T47D (cell line): ENCODE data around the gene JAM3.

Experiments
- DNase-seq, 2 experiments: peaks; one replicate each; pipeline versions ENCODE4 v3.0.0 to v3.0.0-alpha.2; 2011 to 2012; ENCODE audit warnings: low read depth in 1 of 2, low spot score in 1 of 2
- JUND ChIP-seq: IDR thresholded peaks from 2 replicates; pipeline ENCODE4 v1.6.1; 2012; ENCODE audit warnings: low read depth
- in situ Hi-C: cut with HindIII; loops from 2 replicates; pipeline ENCODE4 v1.10.0; 2016; ENCODE audit warnings: low sequenced_read_pairs, low pct_unique_long_range_greater_than_20kb

Gene JAM3

DNA sequence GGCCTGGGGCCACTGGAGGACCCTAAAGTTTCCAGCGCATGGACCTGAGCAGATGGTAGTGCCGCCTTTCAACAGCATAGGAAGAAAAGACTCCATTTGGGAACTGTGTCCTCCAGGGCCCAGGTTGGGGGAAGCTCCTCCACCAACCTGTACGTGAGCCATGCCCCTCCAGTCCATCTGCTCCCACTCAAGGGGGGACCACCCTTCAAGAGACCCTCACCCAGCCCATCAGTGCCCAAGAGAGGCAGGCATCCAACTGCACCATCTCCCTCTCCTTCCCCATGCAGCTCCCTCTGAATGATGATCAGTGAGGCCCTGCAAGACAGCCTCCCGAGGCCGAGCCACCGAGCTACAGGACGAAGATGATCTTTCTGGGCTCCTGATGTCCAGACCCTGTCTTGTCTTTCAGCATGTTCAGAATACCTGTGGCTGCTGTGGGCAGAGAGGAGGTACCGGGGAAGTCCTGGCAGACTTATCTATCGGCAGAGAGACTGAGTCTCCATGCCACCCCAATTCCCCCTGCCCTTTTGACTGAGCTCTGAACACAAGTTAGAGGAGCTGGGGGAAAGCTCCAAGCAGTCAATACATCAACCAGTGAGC lies 25.0 kb upstream of the JAM3 start:
- in situ Hi-C loops = no loop called here
- no peak for DNase-seq
- no peak for TF ChIP-seq JUND

GRCh38 chr11:134044514-134045284 lies 24.2 kb upstream of the JAM3 start:
- in situ Hi-C loops = no loop called here
- DNase-seq = no peak
- no peak for TF ChIP-seq JUND

DNA sequence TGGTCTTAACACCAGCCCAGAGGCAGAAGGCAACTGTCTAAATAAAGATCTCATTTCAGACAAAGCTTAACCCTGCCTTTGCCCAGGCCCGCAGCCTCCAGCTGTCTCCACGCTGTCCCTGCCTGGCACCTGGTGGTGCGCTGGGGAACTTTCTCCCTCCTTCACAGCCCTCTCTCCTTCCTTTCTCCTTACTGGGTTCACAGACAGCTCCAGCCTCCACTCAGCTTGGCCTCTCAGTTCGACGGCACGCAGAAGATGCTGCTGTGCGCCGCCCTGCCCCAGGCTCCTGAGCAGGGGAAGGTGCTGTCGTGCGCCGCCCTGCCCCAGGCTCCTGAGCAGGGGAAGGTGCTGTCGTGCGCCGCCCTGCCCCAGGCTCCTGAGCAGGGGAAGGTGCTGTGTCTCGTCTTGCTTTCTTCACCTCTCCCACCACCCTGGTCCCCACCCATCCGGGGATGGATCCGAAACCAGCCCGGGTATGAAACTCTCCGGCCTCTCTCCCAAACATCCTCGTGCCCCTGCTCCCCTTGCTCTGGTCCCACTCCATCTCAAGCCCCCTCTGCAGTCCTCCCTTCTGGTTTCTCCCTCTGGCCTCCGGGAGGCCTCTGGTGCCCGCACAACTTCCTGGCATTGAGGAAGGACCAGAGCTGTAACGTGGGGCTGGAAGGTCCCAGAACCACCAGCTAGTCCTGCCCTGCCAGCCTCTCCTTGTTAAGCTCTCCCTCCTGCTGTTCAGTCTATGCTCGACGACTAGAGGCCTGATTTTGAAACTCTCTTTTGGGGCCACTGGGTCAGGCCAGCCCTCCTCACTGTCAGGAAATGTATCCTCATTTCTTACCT lies 22.9 kb upstream of the JAM3 start:
- TF ChIP-seq JUND = no peak
- peak; percentile 81 to 92 for DNase-seq
- in situ Hi-C loops = no loop called here

DNA sequence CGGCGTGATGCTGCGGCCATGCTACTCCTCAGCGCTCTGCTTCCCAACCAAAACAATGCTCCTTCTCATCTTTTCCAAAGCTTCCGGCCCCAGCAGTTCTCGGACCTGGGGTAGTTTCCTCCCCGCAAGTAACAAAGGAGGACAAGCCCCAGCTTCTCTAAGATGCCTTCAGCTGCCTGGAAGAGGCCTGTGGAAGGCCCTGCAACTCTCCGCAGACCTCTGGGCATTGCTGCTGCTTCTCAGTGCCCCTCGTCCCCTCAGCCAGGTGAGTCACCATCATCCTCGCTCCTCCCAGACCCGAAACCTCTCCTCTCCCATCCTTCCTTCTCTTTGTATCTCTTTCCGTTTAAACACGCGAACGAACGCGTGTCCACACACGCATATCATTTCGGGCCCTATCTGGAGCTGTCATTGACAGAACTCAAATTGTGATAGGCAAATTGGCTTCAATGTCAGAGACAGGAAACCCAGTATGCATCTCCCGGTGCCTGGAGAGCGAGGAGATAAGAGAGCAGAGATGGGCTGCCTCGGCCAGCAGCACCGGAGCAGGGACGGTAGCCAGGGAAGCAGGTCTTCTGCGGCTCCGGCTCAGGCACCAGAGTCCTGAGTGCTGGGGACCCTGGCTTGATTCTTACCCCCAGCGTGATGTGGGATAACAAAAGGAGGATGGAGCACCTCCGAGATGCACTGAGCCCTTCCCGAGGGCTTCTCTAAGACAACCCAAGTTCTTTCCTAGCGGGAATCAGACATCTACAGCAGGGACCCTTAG lies 22.0 kb upstream of the JAM3 start:
- in situ Hi-C loops = no loop called here
- DNase-seq = no peak
- TF ChIP-seq JUND = no peak

DNA sequence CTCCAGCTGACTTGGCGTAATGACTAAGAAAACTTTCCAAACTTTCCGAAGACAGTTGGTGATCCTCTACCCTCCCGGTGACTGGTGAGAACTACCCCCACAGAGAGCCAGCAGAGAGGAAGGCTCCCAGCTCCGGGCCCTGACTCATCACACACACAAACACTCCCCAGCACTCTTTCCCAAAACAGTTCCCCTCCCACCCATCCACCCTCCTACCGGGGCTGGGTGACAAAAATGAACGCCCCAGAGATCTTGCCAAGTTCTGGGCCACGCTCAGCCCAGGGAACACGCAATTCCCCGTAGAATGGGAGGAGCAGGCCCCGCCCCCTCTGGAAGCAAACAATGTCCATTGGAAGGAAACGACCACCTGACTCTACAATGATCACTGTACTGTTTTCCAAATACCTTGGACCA lies 21.3 kb upstream of the JAM3 start:
- in situ Hi-C loops = no loop called here
- no peak for DNase-seq
- no peak for TF ChIP-seq JUND

DNA sequence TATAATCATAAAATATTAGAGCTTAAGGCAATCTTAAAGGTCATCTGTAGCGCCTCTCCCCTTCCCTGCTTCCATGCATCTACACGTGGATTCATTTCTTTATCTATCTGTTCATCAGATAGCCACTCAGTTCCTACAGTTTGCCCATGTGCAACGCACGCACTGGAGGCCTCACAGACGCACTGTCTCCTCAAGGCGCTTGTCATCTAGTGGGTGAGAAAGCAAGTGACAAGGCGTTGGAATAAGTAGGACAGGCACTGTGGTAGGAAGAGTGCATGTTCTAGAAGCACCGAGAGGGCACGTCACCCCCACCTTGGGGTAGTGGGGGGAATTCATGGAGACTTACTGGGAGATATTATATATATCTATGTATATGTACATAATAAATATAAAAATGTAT lies 20.8 kb upstream of the JAM3 start:
- in situ Hi-C loops = no loop called here
- DNase-seq = no peak
- no peak for TF ChIP-seq JUND

GRCh38 chr11:134049303-134049702 lies 19.6 kb upstream of the JAM3 start:
- peak in 1 of 2 experiments; percentile 36 for DNase-seq
- in situ Hi-C loops = no loop called here
- no peak for TF ChIP-seq JUND

GRCh38 chr11:134050541-134051383 lies 18.1 kb upstream of the JAM3 start:
- in situ Hi-C loops = no loop called here
- DNase-seq = peak; percentile 82 to 95
- TF ChIP-seq JUND = no peak

- no peak for DNase-seq
- TF ChIP-seq JUND = no peak
- in situ Hi-C loops = no loop called here
Measured at GRCh38 chr11:134052395-134052987, 16.4 kb upstream of the JAM3 start.

DNA sequence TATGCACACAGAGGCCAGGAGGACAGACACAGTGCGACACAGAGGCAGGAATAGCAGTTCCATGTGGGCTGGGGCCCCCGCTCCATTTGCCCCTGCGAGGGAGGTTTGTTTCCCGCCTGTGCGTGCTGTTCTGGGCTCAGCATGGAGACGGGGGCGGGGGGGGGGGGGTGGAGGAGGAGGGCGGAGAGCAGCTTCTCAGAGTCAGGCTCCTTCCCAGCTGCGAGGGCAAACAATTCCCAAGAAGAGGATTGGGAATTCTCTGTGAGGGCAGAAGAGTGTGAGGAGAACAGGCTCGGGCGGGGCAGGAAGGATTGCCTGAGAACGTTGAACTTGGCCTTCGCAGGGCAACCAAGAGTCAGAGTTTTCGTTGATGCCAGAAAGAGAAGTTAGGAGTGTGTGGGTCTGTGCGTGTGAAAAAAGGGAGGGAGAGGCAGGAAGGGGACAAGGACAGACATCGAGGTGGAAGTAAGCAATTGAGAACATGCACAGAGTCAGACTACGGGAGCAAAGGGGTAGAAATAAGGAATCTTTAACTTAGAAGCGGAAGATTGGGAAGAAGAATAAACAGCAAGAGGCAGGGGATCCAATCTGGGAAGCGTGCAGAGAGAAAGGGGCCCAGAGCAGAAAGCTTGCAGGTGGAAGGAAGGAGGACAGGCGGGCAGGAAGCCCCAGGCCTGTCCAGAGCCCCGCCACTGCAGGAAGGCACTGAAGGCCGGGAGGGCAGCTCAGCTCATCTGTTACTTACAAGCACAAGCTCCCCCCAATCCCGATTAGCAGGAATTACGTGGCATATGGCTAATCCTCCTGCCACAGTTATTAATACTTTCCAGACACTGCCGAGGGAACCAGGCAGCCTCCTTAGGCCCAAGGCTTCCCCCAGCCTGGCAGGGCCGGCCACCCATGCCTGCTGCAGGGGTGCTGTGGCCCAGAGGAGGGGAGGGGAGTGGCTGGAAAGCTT lies 15.6 kb upstream of the JAM3 start:
- TF ChIP-seq JUND = no peak
- in situ Hi-C loops = no loop called here
- no peak for DNase-seq
